Esophagus squamous epithelium (tissue), 4 donors: Measurements from ENCODE around the gene SNX20.

Experiments used
- CTCF ChIP-seq, 6 experiments: fragments of 450-650 bp in 4 of 6; fragments of 200-600 bp in 2 of 6; sonication (generic) in 2 of 6; IDR thresholded peaks; one replicate each; pipeline ENCODE4 v1.5.1; 2016 to 2019; ENCODE audit warnings: antibody characterized with exemption in 6 of 6, mild to moderate bottlenecking in 4 of 6, moderate library complexity in 4 of 6
- POLR2A ChIP-seq, 4 donors: fragments of 450-650 bp; IDR thresholded peaks; one replicate each; pipeline ENCODE4 v1.6.1; 2017; ENCODE audit warnings: antibody characterized with exemption in 4 of 4, mild to moderate bottlenecking in 4 of 4, moderate library complexity in 3 of 4

- TF ChIP-seq POLR2A (IDR thresholded peaks at IDR 0.05) (no peak), CTCF (IDR thresholded peaks at IDR 0.05) (no peak)
Measured at GRCh38 chr16:50690177-50690576, 9.1 kb upstream of the SNX20 start.
